ENCODE data around the gene CADPS.

The CADPS gene

GRCh38 chr3:62803276-62803675 is 71.9 kb downstream of the CADPS start:
- no peak for ATAC-seq
- TF ChIP-seq ZNF565 (CRISPR knock-in tag; conservative IDR thresholded peaks at IDR 0.05; ENCODE audit: low read depth) = no peak
- no peak for TF ChIP-seq ZFP3 (CRISPR knock-in tag; IDR thresholded peaks at IDR 0.05)
- no peak for TF ChIP-seq ISL1 (CRISPR knock-in tag; IDR thresholded peaks at IDR 0.05)
- TF ChIP-seq BACH2 (CRISPR knock-in tag; IDR thresholded peaks at IDR 0.05; ENCODE audit: borderline replicate concordance) = no peak
- TF ChIP-seq CREB5 (CRISPR knock-in tag; IDR thresholded peaks at IDR 0.05; ENCODE audit: low read depth) = no peak
- no peak for TF ChIP-seq SNAI2 (CRISPR knock-in tag; IDR thresholded peaks at IDR 0.05)
- TF ChIP-seq ARNTL (CRISPR knock-in tag; IDR thresholded peaks at IDR 0.05; ENCODE audit: borderline replicate concordance, low read depth) = no peak
- no peak for TF ChIP-seq POU6F1 (CRISPR knock-in tag; IDR thresholded peaks at IDR 0.05; ENCODE audit: borderline replicate concordance, low read depth)
- TF ChIP-seq GLIS3 (CRISPR knock-in tag; IDR thresholded peaks at IDR 0.05) = no peak
- no peak for TF ChIP-seq TOX (CRISPR knock-in tag; IDR thresholded peaks at IDR 0.05; ENCODE audit: borderline replicate concordance)
- TF ChIP-seq PATZ1 (CRISPR knock-in tag; IDR thresholded peaks at IDR 0.05; ENCODE audit: borderline replicate concordance) = no peak

GRCh38 chr3:62798000-62798399 is 77.2 kb downstream of the CADPS start:
- no peak for ATAC-seq
- TF ChIP-seq PPARA (CRISPR knock-in tag; IDR thresholded peaks at IDR 0.05; ENCODE audit: borderline replicate concordance) (no peak), ISL1 (CRISPR knock-in tag; IDR thresholded peaks at IDR 0.05) (no peak), ZFP3 (CRISPR knock-in tag; IDR thresholded peaks at IDR 0.05) (no peak), ZNF8 (CRISPR knock-in tag; IDR thresholded peaks at IDR 0.05) (no peak), ZNF565 (CRISPR knock-in tag; conservative IDR thresholded peaks at IDR 0.05; ENCODE audit: low read depth) (no peak), ZC3H10 (CRISPR knock-in tag; IDR thresholded peaks at IDR 0.05) (no peak), GLIS3 (CRISPR knock-in tag; IDR thresholded peaks at IDR 0.05) (no peak), PATZ1 (CRISPR knock-in tag; IDR thresholded peaks at IDR 0.05; ENCODE audit: borderline replicate concordance) (no peak), BACH2 (CRISPR knock-in tag; IDR thresholded peaks at IDR 0.05; ENCODE audit: borderline replicate concordance) (no peak), TSHZ2 (CRISPR knock-in tag; IDR thresholded peaks at IDR 0.05) (no peak), OSR1 (CRISPR knock-in tag; IDR thresholded peaks at IDR 0.05) (no peak), CSRNP3 (CRISPR knock-in tag; IDR thresholded peaks at IDR 0.05) (no peak)

- ATAC-seq = no peak
- no peak for TF ChIP-seq ZFP30 (CRISPR knock-in tag; IDR thresholded peaks at IDR 0.05)
- no peak for TF ChIP-seq ZNF565 (CRISPR knock-in tag; conservative IDR thresholded peaks at IDR 0.05; ENCODE audit: low read depth)
- TF ChIP-seq PATZ1 (CRISPR knock-in tag; IDR thresholded peaks at IDR 0.05; ENCODE audit: borderline replicate concordance) = no peak
- no peak for TF ChIP-seq CREB5 (CRISPR knock-in tag; IDR thresholded peaks at IDR 0.05; ENCODE audit: low read depth)
- no peak for TF ChIP-seq TSHZ2 (CRISPR knock-in tag; IDR thresholded peaks at IDR 0.05)
- TF ChIP-seq ZNF70 (CRISPR knock-in tag; IDR thresholded peaks at IDR 0.05) = no peak
- no peak for TF ChIP-seq BACH2 (CRISPR knock-in tag; IDR thresholded peaks at IDR 0.05; ENCODE audit: borderline replicate concordance)
These were observed 78.1 kb downstream of the CADPS start for GRCh38 chr3:62797132-62797531.
